Activated T-cell treated with anti-CD3 and anti-CD28 coated beads for 1 hour (primary cell): ENCODE measurements around the gene GGA3.
"Not testable (repeated sequence)": the region's sequence is repeated elsewhere in the genome, so short reads cannot be mapped to it uniquely, and the experiment has no call there.

ENCODE experiments used
- DNase-seq: peaks from one replicate; pipeline ENCODE4 v3.0.0-alpha.2; 2020; ENCODE audit warnings: low read depth

The GGA3 gene

GRCh38 chr17:75271955-75272847, 10.8 kb upstream of the GGA3 start:
- DNase-seq, result no peak

- DNase-seq, result peak; percentile 80
Observed at GRCh38 chr17:75271233-75271954, 10.0 kb upstream of the GGA3 start.

GRCh38 chr17:75270966-75271232, 9.5 kb upstream of the GGA3 start, which contains the start of gene MIF4GD:
Gene MIF4GD, minus strand, starts transcription at chr17:75271231. Its CDS starts 1,036 bp downstream, at chr17:75270195.
- DNase-seq, result no peak

- DNase-seq, result peak; percentile 32
Observed at GRCh38 chr17:75270218-75270965, 9.0 kb upstream of the GGA3 start.

GRCh38 chr17:75269844-75270217, 8.4 kb upstream of the GGA3 start:
- no peak for DNase-seq

- no peak for DNase-seq
Observed at GRCh38 chr17:75267411-75268232, 6.2 kb upstream of the GGA3 start.

- no peak for DNase-seq
Observed at GRCh38 chr17:75267153-75267410, 5.7 kb upstream of the GGA3 start.

- DNase-seq, result no peak
Observed at GRCh38 chr17:75266316-75267152, 5.1 kb upstream of the GGA3 start.

- DNase-seq, result no peak
Observed at GRCh38 chr17:75265614-75266315, 4.4 kb upstream of the GGA3 start.

- DNase-seq, result no peak
Observed at GRCh38 chr17:75263055-75263454, 1.6 kb upstream of the GGA3 start.

GRCh38 chr17:75262112-75262606, 753 bp upstream of the GGA3 start:
- no peak for DNase-seq

- no peak for DNase-seq
Observed at GRCh38 chr17:75260641-75261335, 618 bp downstream of the GGA3 start.

- not testable (repeated sequence) for DNase-seq
Observed at GRCh38 chr17:75257228-75257627, 4.2 kb downstream of the GGA3 start.

GRCh38 chr17:75255954-75256698, 5.3 kb downstream of the GGA3 start:
- not testable (repeated sequence) for DNase-seq

- DNase-seq, result no peak
Observed at GRCh38 chr17:75252039-75252816, 9.2 kb downstream of the GGA3 start.

- peak; percentile 63 for DNase-seq
Observed at GRCh38 chr17:75250009-75250471, 11.4 kb downstream of the GGA3 start.

- no peak for DNase-seq
Observed at GRCh38 chr17:75249564-75249963, 11.8 kb downstream of the GGA3 start.

- no peak for DNase-seq
Observed at GRCh38 chr17:75246404-75246803, 15.0 kb downstream of the GGA3 start.
